ENCODE measurements around the gene TMBIM1.

Gene TMBIM1

GRCh38 chr2:218253232-218253625 is 39.1 kb downstream of the TMBIM1 start:
- no peak for DNase-seq

DNA sequence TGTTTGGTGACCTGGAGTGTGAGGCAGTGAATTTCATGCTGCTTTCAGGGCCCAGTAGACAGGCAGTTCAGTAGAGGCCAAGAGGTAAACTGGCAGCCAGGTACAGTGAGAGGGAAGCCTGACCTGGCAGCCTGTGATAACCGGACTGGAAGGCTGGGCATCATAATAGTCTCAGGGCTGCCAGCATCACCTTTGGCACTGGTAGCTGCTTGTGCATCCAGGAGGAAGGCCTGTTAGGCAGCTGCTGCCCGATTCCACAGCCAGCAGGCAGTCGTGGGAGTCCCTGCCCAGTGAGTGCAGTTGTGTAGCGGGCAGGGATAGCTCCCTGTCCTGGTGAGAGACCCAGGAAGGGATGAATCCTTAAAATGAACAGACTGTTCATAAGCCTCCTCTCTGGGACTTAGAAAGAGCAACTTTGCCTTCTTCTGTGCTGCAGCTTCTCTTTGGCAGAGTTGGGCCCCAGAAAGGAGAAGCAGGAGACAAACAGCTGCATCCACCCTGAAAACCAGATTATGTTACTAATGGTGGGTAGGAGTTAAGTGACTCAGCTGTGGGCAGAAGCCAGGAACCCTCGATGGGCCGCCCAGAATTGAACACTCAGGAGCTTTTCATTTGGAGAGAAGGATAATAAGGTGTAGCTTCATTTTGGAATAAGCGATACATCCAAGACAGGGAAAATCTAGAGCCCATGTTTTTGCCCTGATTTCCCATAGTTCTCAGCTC is 39.6 kb downstream of the TMBIM1 start:
- no peak for DNase-seq

DNA sequence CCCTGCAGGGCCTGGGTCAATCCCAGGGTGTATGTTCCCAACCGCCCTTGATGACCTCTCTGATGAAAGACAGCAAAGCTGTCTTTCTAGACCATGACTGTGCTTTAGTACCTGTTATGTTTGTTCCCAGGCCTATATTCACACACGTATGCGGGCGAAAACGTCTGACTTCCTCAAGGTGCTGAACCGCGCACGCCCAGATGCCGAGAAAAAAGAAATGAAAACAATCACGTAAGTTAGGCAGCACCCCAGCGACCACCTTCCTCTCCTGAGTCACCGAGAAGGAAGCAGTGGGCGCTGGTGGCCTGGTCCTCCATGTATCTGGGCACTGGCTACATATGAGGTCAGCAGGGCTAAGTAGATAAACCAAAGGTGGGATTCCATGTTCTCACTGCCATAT is 42.6 kb downstream of the TMBIM1 start:
- no peak for DNase-seq

- no peak for DNase-seq
Observed at GRCh38 chr2:218245214-218245613, 47.1 kb downstream of the TMBIM1 start.

DNA sequence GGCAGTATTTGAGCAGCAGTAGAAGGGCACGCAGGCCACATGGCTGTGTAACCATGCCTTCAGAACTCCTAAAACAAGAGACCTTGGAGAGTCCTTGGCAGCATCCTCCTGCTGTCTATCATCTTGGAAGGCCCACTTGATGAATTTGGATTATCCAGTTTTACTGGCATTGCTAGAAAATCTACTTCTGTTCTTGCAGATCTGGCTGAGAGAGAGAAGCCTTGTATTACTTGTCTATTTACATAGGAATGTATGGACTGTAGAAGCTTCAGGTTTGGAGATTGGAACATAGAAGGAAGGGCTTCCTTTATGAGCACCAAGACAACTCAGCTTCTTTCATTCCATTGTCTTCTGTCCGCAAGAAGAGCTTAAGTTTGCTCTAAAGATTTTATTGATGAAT is 47.6 kb downstream of the TMBIM1 start:
- DNase-seq: no peak

DNA sequence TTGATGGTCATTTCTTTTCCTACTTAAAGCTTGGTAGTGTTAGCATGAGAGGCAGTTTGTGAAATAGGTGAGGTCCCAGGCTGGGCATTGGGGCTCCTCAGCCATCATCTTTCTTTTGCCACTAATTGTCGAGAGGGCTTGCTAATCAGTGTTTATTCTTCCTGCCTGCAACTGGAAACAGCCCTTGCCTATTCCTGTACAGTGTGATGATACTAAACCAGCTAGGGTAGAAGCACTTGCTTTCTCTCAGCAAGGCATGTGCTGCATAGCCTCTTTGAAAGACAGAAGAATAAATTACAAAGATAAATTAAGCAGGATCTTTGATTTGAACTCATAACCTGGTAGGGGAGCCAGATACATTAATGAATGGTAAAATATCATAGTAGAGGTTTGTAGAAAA is 48.1 kb downstream of the TMBIM1 start:
- no peak for DNase-seq

- no peak for DNase-seq
Observed at GRCh38 chr2:218238887-218239286, 53.4 kb downstream of the TMBIM1 start.

- DNase-seq: no peak
Observed at GRCh38 chr2:218236829-218237228, 55.5 kb downstream of the TMBIM1 start.

- no peak for DNase-seq
Observed at GRCh38 chr2:218235017-218235416, 57.3 kb downstream of the TMBIM1 start.

- DNase-seq: no peak
Observed at GRCh38 chr2:218234521-218234920, 57.8 kb downstream of the TMBIM1 start.

DNA sequence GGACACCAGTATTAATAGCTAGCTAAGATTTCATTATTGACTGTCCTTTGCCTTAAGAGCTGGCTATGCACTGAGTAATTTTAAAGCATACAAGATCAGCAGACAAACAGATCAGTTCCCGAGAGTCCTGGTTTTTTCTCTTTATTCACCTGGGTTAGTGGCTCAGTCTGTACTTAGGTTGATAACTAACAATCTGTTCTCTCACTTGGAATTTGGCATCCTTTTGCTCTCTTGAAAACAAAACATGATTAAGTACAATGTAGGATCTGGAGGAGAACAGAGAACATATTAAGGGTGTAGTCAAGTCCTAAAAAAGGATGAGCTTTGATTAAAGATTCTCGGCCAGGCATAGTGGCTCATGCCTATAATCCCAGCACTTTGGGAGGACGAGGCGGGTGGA is 58.8 kb downstream of the TMBIM1 start:
- DNase-seq: no peak

- DNase-seq: no peak
Observed at GRCh38 chr2:218230882-218231281, 61.4 kb downstream of the TMBIM1 start.

- DNase-seq: no peak
Observed at GRCh38 chr2:218229851-218230250, 62.5 kb downstream of the TMBIM1 start.

- DNase-seq: no peak
Observed at GRCh38 chr2:218229239-218229638, 63.1 kb downstream of the TMBIM1 start.

DNA sequence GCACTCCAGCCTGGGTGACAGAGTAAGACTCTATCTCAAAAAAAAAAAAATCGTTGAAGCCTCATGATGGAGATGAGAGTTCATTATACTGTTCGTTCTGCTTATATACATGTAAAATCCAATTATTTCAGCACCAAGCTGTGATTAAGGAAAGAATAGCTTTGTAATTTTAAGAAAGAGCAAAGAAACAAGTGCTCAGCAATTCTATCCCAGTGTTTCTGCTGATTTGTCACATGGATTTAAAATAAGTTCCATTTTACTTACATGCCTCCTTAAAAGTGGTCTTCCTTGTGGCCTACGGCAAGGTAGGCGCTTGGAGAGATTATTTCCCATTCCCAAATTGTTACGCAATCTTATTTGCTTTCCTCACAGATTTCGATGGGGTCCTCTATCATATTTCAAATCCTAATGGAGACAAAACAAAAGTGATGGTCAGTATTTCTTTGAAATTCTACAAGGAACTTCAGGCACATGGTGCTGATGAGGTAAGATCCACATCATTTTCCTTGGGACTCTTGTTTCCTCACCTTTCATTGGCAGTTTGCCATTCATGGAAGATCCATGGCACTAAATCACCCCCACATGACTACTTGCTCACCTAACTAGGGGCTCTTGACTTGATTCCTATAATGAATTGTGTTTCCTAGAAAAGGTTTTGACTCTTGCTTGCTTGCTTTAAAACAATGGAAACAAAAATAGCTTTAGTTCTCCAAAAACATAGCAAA is 63.8 kb downstream of the TMBIM1 start:
- DNase-seq: no peak

DNA sequence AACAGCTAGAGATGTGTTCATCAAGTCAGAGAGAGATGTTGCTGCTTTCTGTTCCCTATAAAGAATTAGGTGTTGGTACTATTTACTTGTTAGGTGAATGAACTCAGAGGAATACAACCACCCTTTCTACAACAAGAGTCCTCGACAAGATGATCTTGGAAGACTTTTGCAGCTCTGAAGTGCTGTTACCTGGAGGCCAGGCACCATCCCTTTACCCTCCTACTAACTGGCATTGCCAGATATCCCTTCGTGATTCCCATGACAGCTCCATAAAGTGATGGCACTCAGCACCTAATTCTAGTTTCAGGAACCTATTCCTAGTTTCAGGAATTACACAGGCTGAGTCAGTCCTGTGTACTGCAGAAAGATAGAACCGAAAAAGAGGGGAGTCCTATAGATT is 65.4 kb downstream of the TMBIM1 start:
- DNase-seq: no peak
